SK-N-SH treated with all-trans-retinoic acid at 6 μM for 48 hours (cell line): ENCODE measurements around the gene DCP2.

Experiments used
- ATAC-seq: fragments of 200-7000 bp; cut with Tn5 transposase; 3 replicates; pipeline ENCODE4 v1.9.1; 2020; ENCODE audit warnings: mild to moderate bottlenecking, moderate library complexity
- ARNTL ChIP-seq: fragments of 450-650 bp; formaldehyde crosslinking; IDR thresholded peaks from 2 replicates; pipeline ENCODE4 v1.5.0; 2020; ENCODE audit warnings: low read depth, mild to moderate bottlenecking, moderate library complexity, borderline replicate concordance
- BACH2 ChIP-seq: fragments of 250-450 bp; sonication (Bioruptor Pico); IDR thresholded peaks from 2 replicates; pipeline ENCODE4 v1.9.0; 2021; ENCODE audit warnings: mild to moderate bottlenecking, borderline replicate concordance
- CREB5 ChIP-seq: fragments of 250-450 bp; sonication (Bioruptor Pico); IDR thresholded peaks from 2 replicates; pipeline ENCODE4 v1.5.1; 2020; ENCODE audit warnings: low read depth, mild to moderate bottlenecking, moderate library complexity
- CSDC2 ChIP-seq: fragments of 250-450 bp; sonication (Bioruptor Pico); IDR thresholded peaks from 2 replicates; pipeline ENCODE4 v1.5.0; 2020; ENCODE audit warnings: mild to moderate bottlenecking, moderate library complexity
- CSRNP3 ChIP-seq: fragments of 250-450 bp; sonication (Bioruptor Pico); IDR thresholded peaks from 2 replicates; pipeline ENCODE4 v1.5.1; 2021; ENCODE audit warnings: mild to moderate bottlenecking, moderate library complexity
- ESRRG ChIP-seq: fragments of 250-450 bp; sonication (Bioruptor Pico); IDR thresholded peaks from 2 replicates; pipeline ENCODE4 v1.6.1; 2021; ENCODE audit warnings: mild to moderate bottlenecking
- ISL1 ChIP-seq: fragments of 250-450 bp; sonication (Bioruptor Pico); IDR thresholded peaks from 2 replicates; pipeline ENCODE4 v2.1.2; 2022; ENCODE audit warnings: mild to moderate bottlenecking, moderate library complexity
- OSR1 ChIP-seq: fragments of 250-450 bp; sonication (Bioruptor Pico); IDR thresholded peaks from 2 replicates; pipeline ENCODE4 v1.8.0; 2022; ENCODE audit warnings: moderate library complexity, mild to moderate bottlenecking, inconsistent platforms
- PPARA ChIP-seq: fragments of 250-450 bp; sonication (Bioruptor Pico); IDR thresholded peaks from 2 replicates; pipeline ENCODE4 v1.5.0; 2020; ENCODE audit warnings: mild to moderate bottlenecking, borderline replicate concordance
- RARB ChIP-seq: fragments of 250-450 bp; sonication (Bioruptor Pico); IDR thresholded peaks from 2 replicates; pipeline ENCODE4 v1.8.0; 2021; ENCODE audit warnings: mild to moderate bottlenecking, moderate library complexity
- SNAI2 ChIP-seq: fragments of 250-450 bp; sonication (Bioruptor Pico); IDR thresholded peaks from 2 replicates; pipeline ENCODE4 v1.5.0; 2020; ENCODE audit warnings: mild to moderate bottlenecking, moderate library complexity
- TCF4 ChIP-seq: fragments of 250-450 bp; sonication (Bioruptor Pico); IDR thresholded peaks from 2 replicates; pipeline ENCODE4 v1.8.0; 2021; ENCODE audit warnings: mild to moderate bottlenecking, moderate library complexity, borderline replicate concordance
- TOX ChIP-seq: fragments of 250-450 bp; sonication (Bioruptor Pico); IDR thresholded peaks from 2 replicates; pipeline ENCODE4 v1.8.0; 2021; ENCODE audit warnings: mild to moderate bottlenecking, moderate library complexity, borderline replicate concordance
- ZC3H10 ChIP-seq: fragments of 250-450 bp; sonication (Bioruptor Pico); IDR thresholded peaks from 2 replicates; pipeline ENCODE4 v1.5.1; 2021; ENCODE audit warnings: mild to moderate bottlenecking, moderate library complexity
- ZFP30 ChIP-seq: fragments of 450-650 bp; formaldehyde crosslinking; IDR thresholded peaks from 2 replicates; pipeline ENCODE4 v1.5.0; 2022; ENCODE audit warnings: mild to moderate bottlenecking, moderate library complexity
- ZNF70 ChIP-seq: fragments of 450-650 bp; formaldehyde crosslinking; IDR thresholded peaks from 2 replicates; pipeline ENCODE4 v1.5.0; 2020; ENCODE audit warnings: mild to moderate bottlenecking, moderate library complexity
- ZNF8 ChIP-seq: fragments of 450-650 bp; formaldehyde crosslinking; IDR thresholded peaks from 2 replicates; pipeline ENCODE4 v1.5.0; 2020; ENCODE audit warnings: mild to moderate bottlenecking, moderate library complexity
- TF ChIP-seq, protein P1 (sequence below): fragments of 250-450 bp; sonication (Bioruptor Pico); IDR thresholded peaks from 2 replicates; pipeline ENCODE4 v1.5.0; 2020; ENCODE audit warnings: mild to moderate bottlenecking, moderate library complexity
- TF ChIP-seq, protein P2 (sequence below): fragments of 250-450 bp; sonication (Bioruptor Pico); IDR thresholded peaks from 2 replicates; pipeline ENCODE4 v1.8.0; 2021; ENCODE audit warnings: low read depth, mild to moderate bottlenecking, moderate library complexity, borderline replicate concordance
- TF ChIP-seq, protein P3 (sequence below): fragments of 250-450 bp; sonication (Bioruptor Pico); IDR thresholded peaks from 2 replicates; pipeline ENCODE4 v1.8.0; 2020; ENCODE audit warnings: mild to moderate bottlenecking, moderate library complexity, borderline replicate concordance

Gene DCP2

DNA sequence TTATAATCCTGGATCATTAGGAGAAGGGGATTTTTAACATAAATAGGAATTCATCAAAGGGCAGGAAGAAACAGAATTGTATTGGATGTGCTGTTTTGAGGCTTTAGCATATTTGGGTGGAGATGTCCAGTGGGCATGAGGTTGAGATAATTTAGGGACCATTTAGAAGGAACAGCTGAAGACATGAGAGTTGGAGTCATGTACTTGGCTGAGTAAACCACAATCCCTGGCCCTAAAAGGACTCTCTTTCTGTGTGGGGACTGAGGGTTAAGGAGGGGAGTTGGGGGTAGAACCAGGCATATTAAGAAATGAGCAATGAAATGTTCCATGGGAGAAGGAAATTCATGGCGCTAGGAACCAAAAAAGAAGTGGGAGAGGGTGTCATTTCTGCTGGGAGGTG lies 61.5 kb downstream of the DCP2 start:
- ATAC-seq = no peak
- no peak for TF ChIP-seq ZNF8
- no peak for TF ChIP-seq ZC3H10 (CRISPR knock-in tag)
- TF ChIP-seq, protein P1, sequence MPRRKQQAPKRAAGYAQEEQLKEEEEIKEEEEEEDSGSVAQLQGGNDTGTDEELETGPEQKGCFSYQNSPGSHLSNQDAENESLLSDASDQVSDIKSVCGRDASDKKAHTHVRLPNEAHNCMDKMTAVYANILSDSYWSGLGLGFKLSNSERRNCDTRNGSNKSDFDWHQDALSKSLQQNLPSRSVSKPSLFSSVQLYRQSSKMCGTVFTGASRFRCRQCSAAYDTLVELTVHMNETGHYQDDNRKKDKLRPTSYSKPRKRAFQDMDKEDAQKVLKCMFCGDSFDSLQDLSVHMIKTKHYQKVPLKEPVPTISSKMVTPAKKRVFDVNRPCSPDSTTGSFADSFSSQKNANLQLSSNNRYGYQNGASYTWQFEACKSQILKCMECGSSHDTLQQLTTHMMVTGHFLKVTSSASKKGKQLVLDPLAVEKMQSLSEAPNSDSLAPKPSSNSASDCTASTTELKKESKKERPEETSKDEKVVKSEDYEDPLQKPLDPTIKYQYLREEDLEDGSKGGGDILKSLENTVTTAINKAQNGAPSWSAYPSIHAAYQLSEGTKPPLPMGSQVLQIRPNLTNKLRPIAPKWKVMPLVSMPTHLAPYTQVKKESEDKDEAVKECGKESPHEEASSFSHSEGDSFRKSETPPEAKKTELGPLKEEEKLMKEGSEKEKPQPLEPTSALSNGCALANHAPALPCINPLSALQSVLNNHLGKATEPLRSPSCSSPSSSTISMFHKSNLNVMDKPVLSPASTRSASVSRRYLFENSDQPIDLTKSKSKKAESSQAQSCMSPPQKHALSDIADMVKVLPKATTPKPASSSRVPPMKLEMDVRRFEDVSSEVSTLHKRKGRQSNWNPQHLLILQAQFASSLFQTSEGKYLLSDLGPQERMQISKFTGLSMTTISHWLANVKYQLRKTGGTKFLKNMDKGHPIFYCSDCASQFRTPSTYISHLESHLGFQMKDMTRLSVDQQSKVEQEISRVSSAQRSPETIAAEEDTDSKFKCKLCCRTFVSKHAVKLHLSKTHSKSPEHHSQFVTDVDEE (CRISPR knock-in tag) = no peak
- TF ChIP-seq RARB (CRISPR knock-in tag) = no peak
- TF ChIP-seq, protein P2, sequence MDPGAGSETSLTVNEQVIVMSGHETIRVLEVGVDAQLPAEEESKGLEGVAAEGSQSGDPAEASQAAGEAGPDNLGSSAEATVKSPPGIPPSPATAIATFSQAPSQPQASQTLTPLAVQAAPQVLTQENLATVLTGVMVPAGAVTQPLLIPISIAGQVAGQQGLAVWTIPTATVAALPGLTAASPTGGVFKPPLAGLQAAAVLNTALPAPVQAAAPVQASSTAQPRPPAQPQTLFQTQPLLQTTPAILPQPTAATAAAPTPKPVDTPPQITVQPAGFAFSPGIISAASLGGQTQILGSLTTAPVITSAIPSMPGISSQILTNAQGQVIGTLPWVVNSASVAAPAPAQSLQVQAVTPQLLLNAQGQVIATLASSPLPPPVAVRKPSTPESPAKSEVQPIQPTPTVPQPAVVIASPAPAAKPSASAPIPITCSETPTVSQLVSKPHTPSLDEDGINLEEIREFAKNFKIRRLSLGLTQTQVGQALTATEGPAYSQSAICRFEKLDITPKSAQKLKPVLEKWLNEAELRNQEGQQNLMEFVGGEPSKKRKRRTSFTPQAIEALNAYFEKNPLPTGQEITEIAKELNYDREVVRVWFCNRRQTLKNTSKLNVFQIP = no peak
- no peak for TF ChIP-seq ARNTL

- no peak for TF ChIP-seq TCF4
- no peak for TF ChIP-seq BACH2 (CRISPR knock-in tag)
- no peak for TF ChIP-seq ZNF8
- TF ChIP-seq PPARA = no peak
- TF ChIP-seq ZFP30 (CRISPR knock-in tag) = no peak
- no peak for TF ChIP-seq ESRRG (CRISPR knock-in tag)
- TF ChIP-seq ISL1 (CRISPR knock-in tag) = no peak
- TF ChIP-seq ZC3H10 (CRISPR knock-in tag) = no peak
- TF ChIP-seq CREB5 (CRISPR knock-in tag) = no peak
- no peak for TF ChIP-seq CSDC2 (CRISPR knock-in tag)
- TF ChIP-seq ARNTL = no peak
- TF ChIP-seq, protein P2 = no peak
- TF ChIP-seq OSR1 = no peak
- TF ChIP-seq, protein P3, sequence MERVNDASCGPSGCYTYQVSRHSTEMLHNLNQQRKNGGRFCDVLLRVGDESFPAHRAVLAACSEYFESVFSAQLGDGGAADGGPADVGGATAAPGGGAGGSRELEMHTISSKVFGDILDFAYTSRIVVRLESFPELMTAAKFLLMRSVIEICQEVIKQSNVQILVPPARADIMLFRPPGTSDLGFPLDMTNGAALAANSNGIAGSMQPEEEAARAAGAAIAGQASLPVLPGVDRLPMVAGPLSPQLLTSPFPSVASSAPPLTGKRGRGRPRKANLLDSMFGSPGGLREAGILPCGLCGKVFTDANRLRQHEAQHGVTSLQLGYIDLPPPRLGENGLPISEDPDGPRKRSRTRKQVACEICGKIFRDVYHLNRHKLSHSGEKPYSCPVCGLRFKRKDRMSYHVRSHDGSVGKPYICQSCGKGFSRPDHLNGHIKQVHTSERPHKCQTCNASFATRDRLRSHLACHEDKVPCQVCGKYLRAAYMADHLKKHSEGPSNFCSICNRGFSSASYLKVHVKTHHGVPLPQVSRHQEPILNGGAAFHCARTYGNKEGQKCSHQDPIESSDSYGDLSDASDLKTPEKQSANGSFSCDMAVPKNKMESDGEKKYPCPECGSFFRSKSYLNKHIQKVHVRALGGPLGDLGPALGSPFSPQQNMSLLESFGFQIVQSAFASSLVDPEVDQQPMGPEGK (CRISPR knock-in tag) = no peak
- no peak for TF ChIP-seq CSRNP3 (CRISPR knock-in tag)
- peak; percentile 59 for ATAC-seq
These were observed 62.1 kb downstream of the DCP2 start for GRCh38 chr5:113038714-113039113.

- TF ChIP-seq, protein P3 (CRISPR knock-in tag) = no peak
- no peak for TF ChIP-seq BACH2 (CRISPR knock-in tag)
- TF ChIP-seq TCF4 = no peak
- TF ChIP-seq CSRNP3 (CRISPR knock-in tag) = no peak
- no peak for TF ChIP-seq CSDC2 (CRISPR knock-in tag)
- TF ChIP-seq SNAI2 (CRISPR knock-in tag) = no peak
- TF ChIP-seq PPARA = no peak
- no peak for TF ChIP-seq RARB (CRISPR knock-in tag)
- TF ChIP-seq ZC3H10 (CRISPR knock-in tag) = no peak
- no peak for TF ChIP-seq ISL1 (CRISPR knock-in tag)
- no peak for TF ChIP-seq ZNF70
- TF ChIP-seq TOX = no peak
- TF ChIP-seq ARNTL = no peak
- ATAC-seq = no peak
These were observed 62.8 kb downstream of the DCP2 start for GRCh38 chr5:113039229-113039933.
